Aorta (tissue), 5 donors: Measurements from ENCODE around the gene FBLN1. TPM values are rescaled to one million over a fixed set of nuclear protein-coding genes. Genes with fewer than 3 reads are reported as not detected.
A peak's percentile ranks its signal among the peaks of the same experiment; 100 is the strongest.

Experiments used
- ATAC-seq: fragments of 200-7000 bp; cut with Tn5 transposase; one replicate; pipeline ENCODE4 v1.9.1; 2022; ENCODE audit warnings: moderate library complexity; ENCODE audit not compliant: low FRiP score
- DNase-seq, 2 donors: peaks; one replicate each; pipeline ENCODE4 v3.0.0-alpha.2; 2020
- H3K27ac ChIP-seq, 2 donors: one replicate each; pipeline ENCODE4 v1.5.1; 2013; ENCODE audit warnings: low read length in 2 of 2, mild to moderate bottlenecking in 2 of 2, moderate library complexity in 2 of 2, control low read depth in 1 of 2, inconsistent platforms in 1 of 2, low read depth in 1 of 2
- H3K27me3 ChIP-seq, 2 donors: one replicate each; pipeline ENCODE4 v1.6.1; 2013; ENCODE audit warnings: control low read depth in 1 of 2, low read length in 1 of 2, mild to moderate bottlenecking in 1 of 2, moderate library complexity in 1 of 2; ENCODE audit not compliant: insufficient read depth in 2 of 2, control insufficient read depth in 1 of 2
- H3K36me3 ChIP-seq, 2 donors: one replicate each; pipeline ENCODE4 v1.6.1; 2013; ENCODE audit warnings: control low read depth in 1 of 2, low read length in 1 of 2, mild to moderate bottlenecking in 1 of 2; ENCODE audit not compliant: insufficient read depth in 2 of 2, control insufficient read depth in 1 of 2
- H3K4me1 ChIP-seq, 2 donors: one replicate each; pipeline ENCODE4 v1.6.1; 2013; ENCODE audit warnings: low read length in 2 of 2, control low read depth in 1 of 2, mild to moderate bottlenecking in 1 of 2, moderate library complexity in 1 of 2; ENCODE audit not compliant: insufficient read depth in 2 of 2, control insufficient read depth in 1 of 2
- H3K4me3 ChIP-seq, 2 donors: one replicate each; pipeline ENCODE4 v1.5.1; 2013; ENCODE audit warnings: low read length in 2 of 2, control low read depth in 1 of 2, mild to moderate bottlenecking in 1 of 2
- H3K9me3 ChIP-seq: one replicate; pipeline ENCODE4 v1.6.1; 2013; ENCODE audit warnings: mild to moderate bottlenecking, low read length; ENCODE audit not compliant: control insufficient read depth
- WGBS, 2 donors: extraction: QIAGEN DNeasy Blood & Tissue Kit; methylation state at CpG; one replicate each; pipeline ENCODE4 v1.1.7; 2013; 5-methylcytosine and 5-hydroxymethylcytosine counted together
- intact Hi-C, 2 donors: fragments of 100-400 bp; cut with DNase I; formaldehyde crosslinking; loops; one replicate each; pipeline versions ENCODE4 v1.14.2 to v1.15.0; 2022
- polyA plus RNA-seq, 2 donors: library from polyadenylated mRNA; stranded (reverse); fragments of 200-250 nt; gene quantifications; one replicate each; pipeline ENCODE4 v1.2.3, GENCODE V29; 2013
- total RNA-seq, 2 donors: library from RNA; stranded (reverse); fragmentation: NEBNext Ultra II Directional; extraction: Animal tissue kit (Norgen Biotek cat#: 25700); gene quantifications; one replicate each; pipeline ENCODE4 v1.2.1, GENCODE V29; 2021
- donor health status: healthy with polysubstance abuse.
- donor health status: Bipolar disorder and iron deficiency.
- donor health status: DM: no; HTN: no; CAD: no.
- donor health status: DM: no; HTN: no; CAD: no.
- donor health status: DM: yes; HTN: yes; CAD: no.

The FBLN1 gene
- total and polyA plus RNA-seq, 4 donors, result 48.1 to 1,512 (median 391) TPM

- peaks cover 6% of the 10 kb centered on the region in 2 donors for H3K4me1 ChIP-seq
- H3K9me3 ChIP-seq, result no peaks in the 10 kb centered on the region
- ATAC-seq, result no peak
- no peak for DNase-seq
- H3K27ac ChIP-seq, result peak overlapping the region in 1 of 2 donors; percentile 26
- H3K27me3 ChIP-seq, result no peaks in the 10 kb centered on the region
- H3K36me3 ChIP-seq, result no peaks in the 10 kb centered on the region
- no peak overlapping the region for H3K4me3 ChIP-seq
- intact Hi-C loops, result no loop called here
- WGBS, 2 donors, result 55 to 66% methylated on average over 6 of the region's 6 CpGs
Observed at GRCh38 chr22:45473626-45474237, 29.0 kb upstream of the FBLN1 start.

- Histone ChIP-seq H3K4me1 (peaks cover 3 to 6% of the 10 kb centered on the region in 2 donors), H3K27me3 (no peaks in the 10 kb centered on the region), H3K27ac (no peak overlapping the region), H3K36me3 (no peaks in the 10 kb centered on the region), H3K4me3 (no peak overlapping the region), H3K9me3 (no peaks in the 10 kb centered on the region)
- WGBS, 2 donors, result 62 to 78% methylated on average over 8 of the region's 8 CpGs
- intact Hi-C loops, result no loop called here
- DNase-seq (no peak), ATAC-seq (no peak)
Observed at GRCh38 chr22:45475063-45475747, 27.5 kb upstream of the FBLN1 start.

GRCh38 chr22:45475851-45476514 is 26.7 kb upstream of the FBLN1 start:
- Histone ChIP-seq H3K27me3 (no peaks in the 10 kb centered on the region), H3K4me1 (peaks cover 3% of the 10 kb centered on the region in 2 donors), H3K27ac (no peak overlapping the region), H3K36me3 (no peaks in the 10 kb centered on the region), H3K4me3 (no peak overlapping the region), H3K9me3 (no peaks in the 10 kb centered on the region)
- ATAC-seq (peak; percentile 13), DNase-seq (no peak)
- 47 to 53% methylated on average over 15 of the region's 15 CpGs for WGBS, 2 donors
- intact Hi-C loops, result no loop called here

GRCh38 chr22:45476814-45477213 is 25.9 kb upstream of the FBLN1 start:
- WGBS, 2 donors, result 93 to 95% methylated on average over 6 of the region's 6 CpGs
- Histone ChIP-seq H3K36me3 (no peaks in the 10 kb centered on the region), H3K4me3 (no peak overlapping the region), H3K27me3 (no peaks in the 10 kb centered on the region), H3K9me3 (no peaks in the 10 kb centered on the region), H3K4me1 (no peaks in the 10 kb centered on the region), H3K27ac (no peak overlapping the region)
- DNase-seq (peak in 1 of 2 donors; percentile 50), ATAC-seq (peak; percentile 26)
- intact Hi-C loops, result no loop called here

GRCh38 chr22:45477366-45478107 is 25.1 kb upstream of the FBLN1 start:
- intact Hi-C loops, result no loop called here
- Histone ChIP-seq H3K4me3 (no peak overlapping the region), H3K27me3 (no peaks in the 10 kb centered on the region), H3K27ac (peak overlapping the region in 1 of 2 donors; percentile 80), H3K4me1 (no peaks in the 10 kb centered on the region), H3K36me3 (no peaks in the 10 kb centered on the region), H3K9me3 (no peaks in the 10 kb centered on the region)
- peak; percentile 21 for ATAC-seq
- WGBS, 2 donors, result 42 to 54% methylated on average over 7 of the region's 7 CpGs
- DNase-seq, result no peak

GRCh38 chr22:45478108-45478771 is 24.4 kb upstream of the FBLN1 start:
- no peaks in the 10 kb centered on the region for H3K4me1 ChIP-seq
- 2 to 12% methylated on average over 11 of the region's 11 CpGs for WGBS, 2 donors
- intact Hi-C loops, result no loop called here
- H3K9me3 ChIP-seq, result no peaks in the 10 kb centered on the region
- ATAC-seq (peak; percentile 79), DNase-seq (no peak)
- peak overlapping the region in 1 of 2 donors; percentile 46 for H3K27ac ChIP-seq
- H3K27me3 ChIP-seq, result no peaks in the 10 kb centered on the region
- H3K4me3 ChIP-seq, result no peak overlapping the region
- no peaks in the 10 kb centered on the region for H3K36me3 ChIP-seq

GRCh38 chr22:45480717-45481116 is 22.0 kb upstream of the FBLN1 start:
- no peaks in the 10 kb centered on the region for H3K9me3 ChIP-seq
- DNase-seq, result no peak
- ATAC-seq, result no peak
- no peaks in the 10 kb centered on the region for H3K4me1 ChIP-seq
- WGBS, 2 donors, result 87 to 90% methylated on average over 3 of the region's 3 CpGs
- H3K27ac ChIP-seq, result no peak overlapping the region
- intact Hi-C loops, result no loop called here
- no peaks in the 10 kb centered on the region for H3K27me3 ChIP-seq
- no peak overlapping the region for H3K4me3 ChIP-seq
- H3K36me3 ChIP-seq, result no peaks in the 10 kb centered on the region

GRCh38 chr22:45481661-45482060 is 21.0 kb upstream of the FBLN1 start:
- no peak for DNase-seq
- Histone ChIP-seq H3K27ac (no peak overlapping the region), H3K27me3 (no peaks in the 10 kb centered on the region), H3K4me3 (no peak overlapping the region), H3K4me1 (no peaks in the 10 kb centered on the region), H3K36me3 (no peaks in the 10 kb centered on the region), H3K9me3 (no peaks in the 10 kb centered on the region)
- intact Hi-C loops, result no loop called here
- ATAC-seq, result no peak
- 80 to 82% methylated on average over 5 of the region's 5 CpGs for WGBS, 2 donors
